Testis (tissue), 2 donors: ENCODE measurements around the gene GDPGP1.

ENCODE experiments used
- POLR2A ChIP-seq: fragments of 450-650 bp; IDR thresholded peaks from one replicate; pipeline ENCODE4 v1.6.1; 2017; ENCODE audit warnings: antibody characterized with exemption, mild to moderate bottlenecking, moderate library complexity
- TF ChIP-seq, protein P1 (sequence below), 3 experiments: fragments of 450-650 bp in 2 of 3; fragments of 200-600 bp in 1 of 3; sonication (generic) in 1 of 3; IDR thresholded peaks; one replicate each; pipeline ENCODE4 v1.5.1; 2016 to 2019; ENCODE audit warnings: antibody characterized with exemption in 3 of 3, mild to moderate bottlenecking in 2 of 3, moderate library complexity in 1 of 3

- TF ChIP-seq, protein P1, sequence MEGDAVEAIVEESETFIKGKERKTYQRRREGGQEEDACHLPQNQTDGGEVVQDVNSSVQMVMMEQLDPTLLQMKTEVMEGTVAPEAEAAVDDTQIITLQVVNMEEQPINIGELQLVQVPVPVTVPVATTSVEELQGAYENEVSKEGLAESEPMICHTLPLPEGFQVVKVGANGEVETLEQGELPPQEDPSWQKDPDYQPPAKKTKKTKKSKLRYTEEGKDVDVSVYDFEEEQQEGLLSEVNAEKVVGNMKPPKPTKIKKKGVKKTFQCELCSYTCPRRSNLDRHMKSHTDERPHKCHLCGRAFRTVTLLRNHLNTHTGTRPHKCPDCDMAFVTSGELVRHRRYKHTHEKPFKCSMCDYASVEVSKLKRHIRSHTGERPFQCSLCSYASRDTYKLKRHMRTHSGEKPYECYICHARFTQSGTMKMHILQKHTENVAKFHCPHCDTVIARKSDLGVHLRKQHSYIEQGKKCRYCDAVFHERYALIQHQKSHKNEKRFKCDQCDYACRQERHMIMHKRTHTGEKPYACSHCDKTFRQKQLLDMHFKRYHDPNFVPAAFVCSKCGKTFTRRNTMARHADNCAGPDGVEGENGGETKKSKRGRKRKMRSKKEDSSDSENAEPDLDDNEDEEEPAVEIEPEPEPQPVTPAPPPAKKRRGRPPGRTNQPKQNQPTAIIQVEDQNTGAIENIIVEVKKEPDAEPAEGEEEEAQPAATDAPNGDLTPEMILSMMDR (IDR thresholded peaks at IDR 0.05): no peak
- TF ChIP-seq POLR2A: no peak
Observed at GRCh38 chr15:90248789-90249202, 14.8 kb downstream of the GDPGP1 start.
